HEK293 (cell line): Measurements from ENCODE around the gene SMC4.

Source experiments
- PRDM10 ChIP-seq: fragments of 450-650 bp; formaldehyde crosslinking; IDR thresholded peaks from 2 replicates; pipeline ENCODE4 v1.5.1; 2016; ENCODE audit warnings: missing biosample characterization, missing genetic modification characterization
- ZNF121 ChIP-seq: fragments of 450-650 bp; formaldehyde crosslinking; IDR thresholded peaks from 2 replicates; pipeline ENCODE4 v1.5.1; 2016; ENCODE audit warnings: missing biosample characterization, missing genetic modification characterization
- TF ChIP-seq, protein P1 (sequence below): fragments of 450-650 bp; formaldehyde crosslinking; IDR thresholded peaks from 2 replicates; pipeline ENCODE4 v1.5.1; 2016; ENCODE audit warnings: missing biosample characterization, missing genetic modification characterization

- TF ChIP-seq PRDM10 (tag by site-specific recombination): no peak
- TF ChIP-seq, protein P1, sequence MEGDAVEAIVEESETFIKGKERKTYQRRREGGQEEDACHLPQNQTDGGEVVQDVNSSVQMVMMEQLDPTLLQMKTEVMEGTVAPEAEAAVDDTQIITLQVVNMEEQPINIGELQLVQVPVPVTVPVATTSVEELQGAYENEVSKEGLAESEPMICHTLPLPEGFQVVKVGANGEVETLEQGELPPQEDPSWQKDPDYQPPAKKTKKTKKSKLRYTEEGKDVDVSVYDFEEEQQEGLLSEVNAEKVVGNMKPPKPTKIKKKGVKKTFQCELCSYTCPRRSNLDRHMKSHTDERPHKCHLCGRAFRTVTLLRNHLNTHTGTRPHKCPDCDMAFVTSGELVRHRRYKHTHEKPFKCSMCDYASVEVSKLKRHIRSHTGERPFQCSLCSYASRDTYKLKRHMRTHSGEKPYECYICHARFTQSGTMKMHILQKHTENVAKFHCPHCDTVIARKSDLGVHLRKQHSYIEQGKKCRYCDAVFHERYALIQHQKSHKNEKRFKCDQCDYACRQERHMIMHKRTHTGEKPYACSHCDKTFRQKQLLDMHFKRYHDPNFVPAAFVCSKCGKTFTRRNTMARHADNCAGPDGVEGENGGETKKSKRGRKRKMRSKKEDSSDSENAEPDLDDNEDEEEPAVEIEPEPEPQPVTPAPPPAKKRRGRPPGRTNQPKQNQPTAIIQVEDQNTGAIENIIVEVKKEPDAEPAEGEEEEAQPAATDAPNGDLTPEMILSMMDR (tag by site-specific recombination): no peak
- TF ChIP-seq ZNF121: no peak
Measured at GRCh38 chr3:160409812-160410610, 10.6 kb downstream of the SMC4 start.
